ENCODE data around the gene TMEM269.

DNA sequence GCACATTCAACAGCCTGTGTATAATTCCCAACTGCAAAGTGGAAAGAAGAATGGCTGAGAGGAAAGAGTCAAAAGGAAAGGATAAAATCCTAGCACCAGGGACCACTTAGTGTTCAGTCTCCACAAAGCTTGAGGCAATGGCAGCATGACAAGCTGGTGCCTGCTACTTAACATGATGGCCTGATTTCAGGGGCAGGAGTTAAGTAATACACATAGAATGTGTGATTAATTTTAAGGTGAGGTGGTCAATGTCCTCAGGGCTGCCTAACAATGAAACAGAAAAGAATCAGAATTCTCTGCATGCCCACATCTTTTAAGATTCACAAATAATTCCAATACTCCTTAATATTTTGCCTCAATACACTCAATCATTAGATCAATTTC lies 26.9 kb upstream of the TMEM269 start:
- TF ChIP-seq POLR2A (IDR thresholded peaks at IDR 0.05) (no peak), CTCF (IDR thresholded peaks at IDR 0.05) (no peak)

Data from adrenal gland (tissue), 5 donors.